Measurements from ENCODE around the gene MYO5B.

GRCh38 chr18:49948975-49949374, 246.0 kb downstream of the MYO5B start:
- TF ChIP-seq GABPA (IDR thresholded peaks at IDR 0.05; ENCODE audit: low read depth) (no peak), RXRA (IDR thresholded peaks at IDR 0.05; ENCODE audit: borderline replicate concordance, low read depth) (no peak)

Measured in SK-N-SH (cell line).